ENCODE data around the gene LILRA2. TPM values are rescaled to one million over a fixed set of nuclear protein-coding genes. Genes with fewer than 3 reads are reported as not detected.
"Not testable (repeated sequence)": the region's sequence is repeated elsewhere in the genome, so short reads cannot be mapped to it uniquely, and the experiment has no call there.

Gene LILRA2
- total RNA-seq, 1 donor from 2014 or later = 2.0 TPM

DNA sequence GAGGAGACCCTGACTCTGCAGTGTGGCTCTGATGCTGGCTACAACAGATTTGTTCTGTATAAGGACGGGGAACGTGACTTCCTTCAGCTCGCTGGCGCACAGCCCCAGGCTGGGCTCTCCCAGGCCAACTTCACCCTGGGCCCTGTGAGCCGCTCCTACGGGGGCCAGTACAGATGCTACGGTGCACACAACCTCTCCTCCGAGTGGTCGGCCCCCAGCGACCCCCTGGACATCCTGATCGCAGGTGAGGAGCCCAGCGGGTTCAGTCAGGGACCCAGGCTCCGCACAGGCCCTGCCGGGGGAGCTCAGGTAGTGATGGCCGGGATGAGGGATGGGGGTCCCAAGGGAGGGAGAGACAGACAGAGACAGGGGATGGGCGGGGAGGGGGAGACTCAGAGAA, 58.9 kb downstream of the LILRA2 start:
- DNase-seq; intact Hi-C loops (cut with micrococcal nuclease); ATAC-seq: not testable (repeated sequence)

DNA sequence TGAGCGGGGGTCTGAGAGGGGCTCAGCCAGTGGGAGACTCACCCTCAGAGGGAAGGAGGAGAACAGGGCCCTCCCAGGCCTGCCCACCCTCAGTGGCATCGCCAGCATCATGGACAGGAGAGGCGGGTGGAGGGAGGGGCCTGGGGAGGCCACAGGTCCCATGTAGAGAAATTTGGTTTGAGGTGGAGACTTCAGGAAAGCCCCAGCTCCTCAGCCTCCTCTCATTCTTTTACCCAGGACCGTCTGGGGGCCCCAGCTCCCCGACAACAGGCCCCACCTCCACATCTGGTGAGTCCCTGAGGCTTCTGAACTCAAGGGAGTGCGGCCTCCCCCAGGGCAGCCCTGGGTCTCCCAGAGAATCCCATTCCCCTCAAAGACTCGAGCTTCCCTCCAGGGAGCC, 59.8 kb downstream of the LILRA2 start:
- ATAC-seq = no peak
- intact Hi-C loops (cut with micrococcal nuclease) = no loop called here
- no peak for DNase-seq

DNA sequence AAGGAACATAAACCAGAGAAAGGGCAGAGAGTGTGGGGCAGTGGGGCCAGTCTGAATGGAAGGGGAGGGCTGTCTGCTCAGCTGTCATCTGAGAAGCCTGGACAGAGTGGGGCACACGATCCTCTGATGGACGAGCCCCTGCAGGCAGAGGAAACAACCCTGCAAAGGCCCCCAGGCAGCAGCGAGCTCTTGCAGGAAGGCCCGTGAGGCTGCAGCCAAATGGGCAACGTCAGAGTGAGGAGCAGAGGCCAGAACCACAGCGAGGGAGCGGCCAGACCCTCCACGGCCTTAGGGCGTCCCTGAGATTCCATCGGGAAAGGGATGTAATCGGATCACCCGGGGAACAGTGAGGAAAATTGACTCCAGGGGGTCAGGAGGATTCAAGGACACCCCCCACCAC, 62.5 kb downstream of the LILRA2 start:
- DNase-seq; intact Hi-C loops (cut with micrococcal nuclease); ATAC-seq: not testable (repeated sequence)

- no peak for ATAC-seq
Observed at GRCh38 chr19:54638683-54639082, 65.1 kb downstream of the LILRA2 start.

More at GRCh38 chr19:54638683-54639082, 65.1 kb downstream of the LILRA2 start:
- intact Hi-C loops (cut with micrococcal nuclease) = no loop called here
- DNase-seq = no peak

Other genes with a start within 250 kb of the LILRA2 start
- not detected for gene LILRA4, start 234.6 kb upstream of the LILRA2 start, total RNA-seq
- 5.9 TPM for gene LAIR1, start 208.9 kb upstream of the LILRA2 start, total RNA-seq
- 1.6 TPM for gene TTYH1, start 158.3 kb upstream of the LILRA2 start, total RNA-seq
- gene LENG8, start 124.6 kb upstream of the LILRA2 start, total RNA-seq = 69.1 TPM
- 1.4 TPM for gene LENG9, start 110.0 kb upstream of the LILRA2 start, total RNA-seq
- 11.0 TPM for gene CDC42EP5, start 100.5 kb upstream of the LILRA2 start, total RNA-seq
- gene LAIR2, start 71.0 kb upstream of the LILRA2 start, total RNA-seq = not detected
- gene LILRA1, start 19.8 kb downstream of the LILRA2 start, total RNA-seq = 0.50 TPM
- 2.2 TPM for gene LILRB1, start 56.7 kb downstream of the LILRA2 start, total RNA-seq
- gene LILRB4, start 89.2 kb downstream of the LILRA2 start, total RNA-seq = 3.3 TPM
- gene KIR3DL3, start 150.7 kb downstream of the LILRA2 start, total RNA-seq = not detected
- not detected for gene KIR2DL3, start 164.7 kb downstream of the LILRA2 start, total RNA-seq
- not detected for gene KIR2DL1, start 196.0 kb downstream of the LILRA2 start, total RNA-seq
- not detected for gene KIR2DL4, start 229.8 kb downstream of the LILRA2 start, total RNA-seq
- not detected for gene KIR3DL1, start 242.7 kb downstream of the LILRA2 start, total RNA-seq

Data from left ventricle myocardium superior (tissue), 1 donor.